GM18499 (cell line): Measurements from ENCODE around the gene LRMDA.

Experiments used
- ATAC-seq: cut with Tn5 transposase; IDR thresholded peaks from one replicate; pipeline ENCODE4 v1.9.1; 2021; ENCODE audit warnings: moderate number of reproducible peaks; ENCODE audit not compliant: insufficient read depth, unreplicated experiment

Gene LRMDA

DNA sequence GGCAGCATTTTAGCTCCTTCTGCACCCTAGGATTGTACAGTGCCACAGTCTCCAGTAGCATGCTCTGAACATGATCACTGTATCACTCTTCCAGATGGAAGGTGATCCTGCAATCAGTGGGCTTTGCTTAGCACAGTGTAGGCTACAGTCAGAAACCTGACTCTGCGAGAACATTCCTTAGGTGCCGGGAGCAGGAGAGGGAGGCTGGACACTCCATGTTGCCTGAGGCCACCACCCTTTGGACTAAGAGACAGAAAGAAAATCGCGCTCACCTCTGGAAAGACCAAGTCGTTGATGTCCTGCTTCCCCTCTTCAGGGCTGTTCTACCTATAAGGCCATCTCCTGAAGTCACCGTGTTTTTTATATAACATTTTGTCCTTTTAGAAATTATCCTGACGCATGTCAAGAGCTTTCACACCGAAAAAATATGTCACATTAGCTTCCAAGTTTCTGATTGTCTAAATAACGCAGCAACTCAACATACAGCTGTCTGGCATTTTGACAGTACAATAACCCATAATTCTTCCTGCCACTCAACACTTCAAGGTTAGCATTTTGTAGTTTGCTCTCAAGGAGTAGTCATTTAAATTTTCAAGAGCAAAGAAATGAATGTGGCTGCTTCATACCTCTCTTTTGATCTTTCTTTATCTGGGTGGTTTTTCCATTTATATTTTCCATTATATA, 563.1 kb downstream of the LRMDA start:
- no peak for ATAC-seq

DNA sequence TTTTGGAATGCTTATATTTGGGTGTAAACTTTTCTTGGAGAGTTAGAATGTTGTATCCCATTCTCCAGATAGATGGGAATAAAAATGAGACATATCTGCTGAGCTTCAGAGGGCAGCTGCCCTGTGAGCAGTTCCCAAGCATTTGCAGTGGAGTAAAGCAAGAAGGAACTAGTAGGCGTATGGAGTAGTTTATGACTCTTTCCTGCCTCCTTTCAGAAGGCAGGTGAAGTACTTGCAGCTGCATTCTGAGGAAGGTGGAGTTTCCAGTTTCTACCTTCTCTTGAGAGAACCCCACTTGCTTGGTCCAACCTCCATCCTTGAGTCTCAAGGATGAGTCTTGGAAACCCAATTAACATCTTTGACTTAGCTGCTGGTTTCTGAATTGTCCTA, 563.6 kb downstream of the LRMDA start:
- no peak for ATAC-seq

DNA sequence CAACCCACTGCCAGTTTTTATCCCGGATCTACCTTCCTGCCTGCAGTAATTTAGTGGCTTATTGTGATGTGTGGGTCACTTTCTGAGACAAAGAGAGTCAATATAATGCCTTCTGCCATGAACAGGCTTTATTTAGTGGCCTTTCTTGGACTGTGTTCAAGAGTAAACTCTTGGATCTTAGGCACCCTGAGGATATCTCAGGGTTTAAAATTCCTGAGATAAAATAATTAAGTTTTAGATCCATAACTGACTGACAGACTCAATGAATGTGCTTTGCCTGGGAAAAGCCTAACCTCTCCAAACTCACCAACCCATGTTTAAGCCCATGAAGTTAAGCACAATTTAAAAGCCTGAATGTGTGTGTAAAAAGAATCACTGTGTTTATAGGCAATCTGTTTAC, 564.3 kb downstream of the LRMDA start:
- ATAC-seq: no peak

DNA sequence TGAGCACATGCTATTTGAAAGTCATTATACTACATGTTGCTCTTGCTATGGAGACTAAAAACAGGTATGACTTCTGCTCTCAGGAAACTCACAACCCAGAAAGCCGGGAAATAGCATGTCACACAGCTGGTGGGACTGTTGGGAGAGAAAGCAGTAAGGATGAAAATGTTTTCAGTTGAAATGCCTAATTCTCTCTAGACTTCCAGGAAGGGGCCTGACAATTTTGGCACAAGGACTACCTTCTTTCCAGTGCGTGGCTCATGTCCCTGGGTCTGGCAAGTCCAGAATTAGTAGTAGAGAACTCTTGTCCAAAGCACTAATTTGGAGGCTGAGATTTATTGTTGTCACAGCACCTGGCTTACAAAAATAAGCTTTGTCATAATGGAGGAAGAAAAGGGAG, 567.6 kb downstream of the LRMDA start:
- ATAC-seq: no peak

DNA sequence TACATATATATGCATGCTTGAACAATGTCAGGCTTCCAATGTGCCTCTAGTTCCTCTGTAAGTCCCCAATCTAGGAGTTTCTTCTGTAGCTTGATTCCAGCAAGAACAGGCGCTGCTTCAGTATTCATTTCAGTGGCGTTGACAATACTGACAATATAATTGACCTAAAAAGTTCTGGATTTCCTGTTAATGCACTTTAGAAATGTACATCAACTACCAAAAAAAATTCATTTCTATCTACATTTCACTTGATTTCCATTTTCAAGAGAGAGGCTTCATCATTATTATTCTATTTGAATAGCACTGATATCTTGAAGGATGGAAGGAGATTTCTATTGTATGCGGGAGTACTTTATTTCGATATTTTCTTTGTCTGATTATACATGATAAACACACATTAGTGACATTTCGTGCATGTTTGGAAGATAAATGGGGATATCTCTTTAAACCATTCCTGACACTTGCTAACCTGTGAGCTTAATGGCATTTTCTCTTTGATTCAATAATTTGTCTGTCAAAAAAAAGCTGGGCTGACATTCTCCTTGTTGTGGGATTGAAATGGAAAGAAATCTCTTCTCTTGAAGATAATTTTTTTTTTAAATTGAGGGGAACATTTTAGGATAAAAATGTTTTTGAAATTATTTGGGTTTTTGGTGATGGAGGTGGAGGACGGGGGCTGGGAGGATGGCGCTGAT, 568.2 kb downstream of the LRMDA start:
- no peak for ATAC-seq

DNA sequence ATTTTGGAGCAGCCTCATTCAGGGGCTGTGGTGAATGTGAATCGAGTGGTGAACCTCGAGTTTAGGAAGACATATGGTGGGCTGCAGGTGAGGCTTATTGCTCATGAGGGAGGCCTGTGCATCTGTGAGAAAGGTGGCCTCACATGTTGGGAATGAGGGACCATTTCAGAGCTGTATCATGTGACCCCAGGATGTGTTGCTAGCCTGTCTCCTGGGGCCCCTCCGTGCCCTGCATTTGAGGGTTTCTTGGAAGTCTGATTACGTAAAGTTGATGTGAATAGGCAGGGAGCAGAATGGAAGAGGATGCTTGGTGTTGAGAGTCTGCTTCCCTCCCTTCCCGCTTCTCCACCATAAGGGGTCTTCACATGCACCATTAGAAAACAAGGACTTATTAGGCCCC, 569.1 kb downstream of the LRMDA start:
- no peak for ATAC-seq

DNA sequence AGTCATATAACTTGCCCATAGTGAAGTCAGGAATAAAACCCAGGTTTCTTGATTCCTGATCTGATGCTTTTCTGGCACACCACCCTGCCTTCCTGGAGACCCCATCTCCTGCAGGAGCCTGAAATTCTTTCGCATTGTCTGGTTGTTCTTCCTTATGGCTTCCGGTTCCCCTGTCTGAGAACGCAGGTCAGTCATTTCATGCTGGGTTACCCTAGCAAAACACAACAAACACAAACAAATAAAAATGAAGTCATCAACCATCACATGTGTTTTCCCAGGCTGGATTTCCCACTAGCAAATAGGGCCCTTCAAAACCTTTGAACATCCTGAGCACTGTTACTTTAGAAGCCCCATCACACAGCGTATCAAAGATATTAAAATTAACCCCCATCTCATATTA, 569.6 kb downstream of the LRMDA start:
- ATAC-seq: no peak

DNA sequence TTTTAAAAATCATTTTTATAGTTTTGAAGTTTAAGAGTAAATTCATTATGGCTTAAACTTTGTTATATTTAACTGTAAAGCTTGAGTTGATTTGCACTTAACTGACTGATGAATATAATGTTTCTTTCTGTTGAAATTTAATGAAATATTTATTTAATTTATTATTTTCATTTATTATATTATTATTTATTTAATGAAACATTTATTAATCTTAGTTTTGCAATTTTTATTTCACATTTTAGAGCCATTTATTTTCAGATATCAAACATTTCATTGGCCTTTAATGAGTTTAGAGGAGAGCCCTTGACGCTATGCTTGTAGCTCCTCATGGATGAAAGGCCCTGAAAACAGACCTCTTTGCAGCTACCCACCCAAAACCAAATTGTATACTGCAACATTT, 570.0 kb downstream of the LRMDA start:
- ATAC-seq: no peak

DNA sequence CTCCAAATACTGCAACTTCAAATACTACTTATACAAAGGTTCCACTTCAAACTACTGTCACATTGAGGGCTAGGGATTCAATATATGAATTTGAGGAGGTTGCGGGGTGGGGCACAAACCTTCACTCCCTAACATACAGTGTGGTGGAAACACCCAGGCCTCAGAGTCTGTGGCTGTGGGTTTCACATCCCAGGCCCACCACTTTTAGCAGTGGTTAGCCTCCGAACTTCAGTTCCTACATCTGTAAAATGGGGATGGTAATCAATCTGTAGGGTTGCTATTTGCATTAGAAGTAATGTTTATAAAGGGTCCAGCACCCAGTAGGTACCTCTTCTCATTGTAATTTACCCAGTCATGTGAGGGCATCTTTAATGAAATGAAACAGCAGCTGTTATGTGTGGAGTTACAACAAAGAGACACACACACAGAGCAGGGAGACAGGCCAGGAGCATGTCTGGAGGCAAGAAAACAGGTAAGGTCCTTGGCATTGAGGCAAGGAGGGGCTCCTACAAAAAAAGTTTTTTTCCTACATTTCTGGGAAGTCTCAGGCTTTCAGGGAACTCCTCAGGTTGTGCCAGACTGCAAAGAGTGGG, 570.9 kb downstream of the LRMDA start:
- no peak for ATAC-seq

DNA sequence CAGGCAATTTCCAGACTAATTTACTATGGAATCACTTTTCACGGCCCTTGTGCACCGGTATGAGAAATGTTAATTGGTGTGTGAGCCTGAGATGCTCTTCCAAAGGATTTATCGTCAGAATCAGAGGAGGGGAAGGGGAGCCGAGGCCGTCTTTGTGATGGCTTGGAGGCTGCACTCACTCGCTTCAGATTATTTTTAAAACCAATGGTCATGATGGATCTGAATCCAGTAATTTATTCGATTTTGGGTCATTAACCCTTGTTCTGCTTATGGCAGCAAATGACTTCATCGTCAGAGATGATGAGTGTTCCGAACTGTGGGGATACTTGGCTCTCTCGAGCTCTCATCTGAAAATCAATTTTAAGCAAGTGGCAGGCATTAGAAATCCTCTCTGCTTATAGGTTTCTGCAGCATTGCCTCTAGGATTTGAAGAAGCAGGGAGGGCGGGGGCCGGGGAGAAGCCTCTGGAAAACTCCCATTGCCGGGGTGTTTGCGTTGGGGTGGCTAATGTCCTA, 576.3 kb downstream of the LRMDA start:
- ATAC-seq: no peak

DNA sequence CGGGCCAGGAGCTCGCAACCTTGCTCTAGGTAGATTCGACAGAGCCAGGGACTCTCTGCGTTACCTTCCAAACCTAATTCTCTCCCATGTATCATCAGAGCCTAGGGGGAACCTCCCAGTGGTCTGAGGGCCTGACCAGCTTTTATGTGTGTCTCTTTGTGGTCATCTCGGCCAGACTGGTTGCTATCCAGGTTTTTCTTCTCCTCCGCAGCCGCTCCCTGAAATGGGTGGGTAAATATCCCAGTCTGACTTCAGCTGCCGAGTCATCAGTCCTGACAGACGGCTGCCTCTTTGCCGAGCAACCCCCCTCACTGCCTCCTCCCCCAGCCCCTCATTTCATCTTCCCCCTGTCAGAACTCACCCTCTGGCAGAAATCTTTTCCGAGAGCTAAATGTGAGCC, 578.1 kb downstream of the LRMDA start:
- no peak for ATAC-seq

DNA sequence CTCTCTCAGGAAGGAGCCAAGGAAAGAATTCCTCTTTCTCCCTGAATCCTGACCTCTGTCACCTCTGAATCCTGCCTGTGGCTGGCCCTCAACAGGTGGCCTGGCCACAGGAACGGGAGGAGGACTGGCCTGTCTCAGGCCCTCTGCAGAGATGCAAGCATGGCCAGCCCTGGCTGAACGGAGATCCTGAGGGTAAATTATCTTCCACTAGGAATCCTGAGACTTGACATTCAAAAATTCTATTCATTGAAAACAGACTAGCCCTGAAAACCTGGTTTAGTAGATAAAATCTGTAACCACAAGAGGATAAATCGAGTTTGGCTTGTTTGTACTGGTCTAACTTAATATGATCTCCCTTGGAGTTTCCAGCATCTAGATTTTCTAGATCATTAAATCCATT, 579.3 kb downstream of the LRMDA start:
- no peak for ATAC-seq

DNA sequence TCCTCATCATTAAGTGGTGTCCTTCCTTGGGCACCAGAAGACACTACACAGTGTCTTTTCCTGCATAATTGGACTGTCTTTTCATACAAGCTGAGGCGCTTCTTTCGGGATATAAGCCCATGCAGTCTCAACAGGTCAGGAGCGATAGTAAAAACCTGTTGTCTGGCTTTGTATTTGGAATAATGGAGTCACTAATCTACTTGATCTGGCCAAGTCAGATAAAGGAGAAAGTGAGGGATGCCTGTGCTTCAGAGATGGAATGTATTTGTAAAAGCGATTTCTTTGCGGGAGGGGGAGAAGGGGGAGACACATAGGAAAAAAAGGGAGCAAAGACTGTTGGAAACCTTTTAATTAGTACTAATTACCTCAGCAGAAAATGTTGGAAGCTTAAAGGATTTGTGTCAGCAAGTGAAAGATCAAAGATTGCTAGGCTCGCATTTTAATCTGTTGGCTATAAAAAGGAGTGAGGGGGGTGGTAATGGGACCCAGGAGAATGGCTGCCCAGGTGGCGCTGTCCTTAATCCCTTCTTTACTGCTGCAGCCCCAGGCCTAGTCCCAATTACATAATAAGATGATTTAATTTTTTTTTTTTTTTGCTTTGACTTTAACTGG, 581.4 kb downstream of the LRMDA start:
- ATAC-seq: no peak

DNA sequence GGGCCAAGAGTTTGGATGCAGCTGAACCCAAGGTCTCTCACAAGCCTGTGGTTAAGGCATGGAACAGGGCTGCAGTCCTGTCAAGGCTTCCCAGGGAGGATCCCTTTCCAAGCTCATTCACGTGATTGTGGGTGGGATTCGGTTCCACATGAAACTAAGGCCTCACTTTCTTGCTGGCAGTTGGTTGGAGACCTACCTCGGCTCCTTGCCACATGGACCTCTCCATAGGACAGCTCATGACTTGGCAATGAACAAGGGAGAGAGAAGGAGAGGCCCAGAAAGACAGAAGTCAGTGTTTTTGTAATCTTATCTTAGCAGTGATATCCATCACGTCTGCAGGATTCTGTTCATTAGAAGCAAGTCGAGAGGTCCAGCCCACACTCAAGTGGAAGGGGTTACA, 583.8 kb downstream of the LRMDA start:
- ATAC-seq: no peak

DNA sequence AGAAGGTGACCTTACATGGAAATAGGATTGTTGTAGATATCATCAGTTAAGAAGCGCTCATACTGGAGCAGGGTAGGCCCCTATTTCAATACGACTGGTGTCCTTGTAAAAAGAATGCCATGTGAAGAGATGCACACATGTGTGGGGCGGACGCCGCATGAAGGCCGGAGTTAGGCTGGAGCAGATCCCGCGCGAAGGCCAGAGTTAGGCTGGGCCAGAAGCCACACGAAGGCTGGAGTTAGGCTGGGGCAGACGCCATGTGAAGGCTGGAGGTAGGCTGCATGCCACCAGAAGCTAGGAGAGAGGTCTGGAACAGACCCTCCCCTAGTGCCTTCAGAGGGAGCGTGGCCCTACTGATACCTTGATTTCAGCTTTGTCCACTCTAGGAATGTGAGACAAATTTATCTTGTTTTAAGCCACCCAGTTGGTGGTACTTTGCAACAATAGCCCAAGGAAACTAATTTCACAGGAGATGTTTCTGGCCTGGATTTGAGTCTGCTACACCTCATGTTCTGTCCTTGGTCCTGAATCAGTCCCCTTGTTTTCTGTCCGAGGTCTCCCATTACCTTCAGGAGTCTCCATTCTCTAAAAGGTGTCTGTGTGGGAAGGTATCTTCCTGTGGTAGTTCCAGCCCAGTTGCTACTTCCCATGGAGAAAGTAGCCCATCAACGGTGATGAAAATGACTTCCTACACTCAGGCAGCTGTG, 585.8 kb downstream of the LRMDA start:
- ATAC-seq: no peak

DNA sequence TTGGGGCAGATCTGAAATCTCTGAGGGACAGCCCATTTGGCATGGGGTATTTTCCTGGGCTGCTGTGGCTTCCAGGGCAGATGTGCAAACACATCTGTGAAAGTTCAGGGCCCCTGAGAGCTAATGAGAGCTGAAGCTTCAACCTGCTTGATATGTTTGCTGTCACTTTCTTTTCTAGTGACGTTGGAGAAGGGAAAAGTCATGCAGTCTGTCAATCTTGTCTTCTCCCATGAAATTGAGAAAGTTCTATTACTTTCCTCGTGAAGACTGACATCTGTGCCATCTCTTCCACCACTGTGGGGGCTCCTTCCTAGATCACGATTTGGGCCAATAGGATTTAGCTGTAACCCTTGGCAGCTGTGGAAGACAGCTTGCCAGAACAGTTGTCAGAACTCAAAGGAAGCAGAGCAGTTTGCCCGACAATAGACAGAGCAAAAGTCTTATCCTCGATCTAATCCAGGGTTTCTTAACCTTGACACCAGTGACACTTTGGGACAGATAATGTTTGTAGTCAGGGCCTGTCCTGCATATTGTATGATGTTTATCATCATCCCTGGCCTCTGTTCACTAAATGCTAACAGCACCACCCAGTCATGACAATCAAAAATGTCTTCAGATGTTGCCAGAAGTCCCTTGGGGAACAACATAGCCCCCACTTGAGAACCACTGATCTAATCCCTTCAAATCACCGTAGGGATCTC, 586.5 kb downstream of the LRMDA start:
- no peak for ATAC-seq

DNA sequence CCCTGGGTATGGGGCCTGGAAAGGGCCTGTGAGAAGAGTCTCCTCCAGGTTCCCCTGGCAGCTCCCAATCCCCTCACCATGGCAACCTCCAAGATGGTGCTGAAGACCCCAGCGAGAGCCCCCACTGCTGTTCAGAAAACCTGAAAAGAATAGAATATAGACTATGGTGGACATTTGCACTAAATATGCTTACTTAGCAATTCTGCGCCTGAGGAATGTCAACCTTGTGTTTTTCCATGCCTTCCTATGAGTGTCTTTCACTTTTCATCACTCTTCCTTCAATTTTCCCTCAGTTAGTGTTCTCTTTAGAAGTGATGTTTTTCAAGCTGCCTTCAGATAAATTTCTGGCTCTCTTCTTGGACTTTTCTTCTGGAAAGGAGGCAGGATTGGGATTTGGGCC, 589.2 kb downstream of the LRMDA start:
- ATAC-seq: no peak

DNA sequence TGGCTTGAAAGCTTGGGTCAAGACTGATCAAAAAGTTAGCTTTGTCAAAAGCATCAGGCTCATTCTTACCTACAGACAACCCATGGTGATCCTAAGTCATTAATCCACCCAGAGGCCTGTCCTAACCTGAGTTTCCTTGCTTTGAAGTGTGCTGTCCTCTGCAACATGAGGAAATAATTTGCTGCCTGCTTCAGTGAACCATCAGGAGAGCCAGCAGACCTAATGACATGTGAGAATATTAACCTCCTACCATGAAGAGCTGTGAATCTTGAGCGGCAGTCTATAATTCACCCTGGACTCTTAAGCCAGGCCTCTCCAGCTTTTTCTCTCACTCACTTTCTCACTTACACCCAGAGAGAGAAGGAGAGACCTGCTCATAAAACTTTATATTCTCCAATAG, 590.0 kb downstream of the LRMDA start:
- ATAC-seq: no peak

DNA sequence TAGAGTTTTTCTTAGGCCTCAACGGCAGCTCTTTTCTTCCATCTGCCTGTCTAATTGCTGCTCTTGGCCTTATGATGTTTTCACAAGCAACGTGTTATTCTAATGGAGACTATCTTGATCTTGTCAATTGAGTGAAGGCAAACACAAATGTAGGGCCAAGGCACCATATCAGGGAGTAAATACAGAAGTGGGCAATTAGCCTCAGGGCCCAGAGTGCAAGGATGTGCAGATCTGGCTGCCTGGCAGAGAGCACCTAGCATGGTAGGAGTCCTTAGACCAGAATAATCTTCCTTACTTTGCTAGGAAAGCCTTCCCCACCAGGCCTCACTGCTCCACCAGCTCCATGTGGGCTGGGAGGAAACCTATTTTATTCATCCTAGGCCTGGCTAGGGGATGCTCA, 590.9 kb downstream of the LRMDA start:
- ATAC-seq: no peak

DNA sequence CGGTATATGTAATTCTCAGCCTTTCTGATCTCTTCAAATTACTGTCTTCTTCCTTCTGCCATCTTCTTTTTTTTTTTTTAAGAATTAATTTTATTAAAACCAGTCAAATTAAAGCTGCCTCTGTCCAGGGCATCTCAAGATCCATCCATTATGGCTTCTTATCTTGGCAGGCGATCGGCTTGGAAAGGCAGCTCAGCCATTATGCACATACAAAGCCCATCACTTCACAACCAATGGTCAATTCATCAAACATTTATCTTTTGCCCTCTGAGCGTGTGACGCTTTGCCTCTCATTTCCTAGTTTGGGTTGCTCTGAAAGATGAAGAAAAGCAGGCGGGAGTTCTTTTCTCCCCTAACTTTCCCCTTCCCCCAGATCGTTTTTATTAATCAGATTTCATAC, 591.6 kb downstream of the LRMDA start:
- ATAC-seq: no peak
